ENCODE results near the gene LSMEM2.
A peak's percentile ranks its signal among the peaks of the same experiment; 100 is the strongest.

The LSMEM2 gene

GRCh38 chr3:50278880-50279224 is at the start of gene LSMEM2:
Gene LSMEM2 (plus strand): TSS chr3:50279087. CDS start chr3:50279114, 27 bp downstream.
- peaks cover 4% of the 10 kb centered on the region for H3K27me3 ChIP-seq (ENCODE audit: control insufficient read depth, insufficient read depth, low read length)
- H3K9me3 ChIP-seq (ENCODE audit: control insufficient read depth, low read length), result no peaks in the 10 kb centered on the region
- H3K36me3 ChIP-seq (ENCODE audit: control insufficient read depth, insufficient read depth, low read length), result no peaks in the 10 kb centered on the region
- H3K4me3 ChIP-seq (ENCODE audit: low read length), result no peak within 1 kb of the TSS
- no peak within 1 kb of the TSS for H3K9ac ChIP-seq (ENCODE audit: low read length)
- H3K4me1 ChIP-seq (ENCODE audit: control insufficient read depth, insufficient read depth, low read length), result peaks cover 9% of the 10 kb centered on the region

- Histone ChIP-seq H3K9ac (ENCODE audit: low read length) (no peak overlapping the region), H3K36me3 (ENCODE audit: control insufficient read depth, insufficient read depth, low read length) (no peaks in the 10 kb centered on the region), H3K4me3 (ENCODE audit: low read length) (no peak overlapping the region), H3K27me3 (ENCODE audit: control insufficient read depth, insufficient read depth, low read length) (no peaks in the 10 kb centered on the region), H3K4me1 (ENCODE audit: control insufficient read depth, insufficient read depth, low read length) (peaks cover 30% of the 10 kb centered on the region), H3K9me3 (ENCODE audit: control insufficient read depth, low read length) (no peaks in the 10 kb centered on the region)
Observed at GRCh38 chr3:50229490-50229889, 49.4 kb upstream of the LSMEM2 start.

DNA sequence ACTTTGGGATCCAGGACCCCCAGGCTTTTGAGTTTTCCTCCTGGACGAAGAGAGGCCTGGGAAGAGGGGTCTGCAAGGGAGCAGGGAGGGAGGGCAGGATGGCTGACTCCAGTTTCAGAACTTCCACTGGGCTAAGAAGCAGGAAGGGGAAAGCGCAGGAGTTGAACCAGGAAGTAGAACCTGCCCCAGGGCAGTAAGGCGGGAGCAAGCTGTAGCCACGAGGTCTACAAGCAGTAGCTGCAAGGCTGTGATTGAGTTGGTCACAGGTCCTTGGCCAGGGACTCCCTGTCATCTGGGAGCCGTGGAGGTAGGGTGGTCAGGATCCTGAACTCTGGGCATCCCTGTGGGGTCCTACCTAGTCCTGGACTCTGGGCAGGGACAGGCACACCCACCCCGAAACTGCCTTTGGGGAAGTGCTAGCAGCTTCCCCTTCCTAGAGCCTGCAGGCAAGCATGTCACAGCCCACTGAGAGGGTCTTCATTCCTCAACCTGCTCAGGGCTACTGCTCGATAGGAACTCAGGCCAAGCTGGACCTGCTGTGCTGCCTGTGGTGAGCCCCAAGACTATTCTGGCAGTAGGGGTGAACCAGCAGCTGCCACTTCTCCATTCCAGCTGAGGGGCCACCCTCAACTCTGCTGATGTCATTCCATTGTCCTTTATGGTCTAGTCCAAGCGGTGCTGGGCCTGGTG is 48.6 kb upstream of the LSMEM2 start:
- Histone ChIP-seq H3K9ac (ENCODE audit: low read length) (no peak overlapping the region), H3K36me3 (ENCODE audit: control insufficient read depth, insufficient read depth, low read length) (no peaks in the 10 kb centered on the region), H3K4me1 (ENCODE audit: control insufficient read depth, insufficient read depth, low read length) (peaks cover 38% of the 10 kb centered on the region), H3K9me3 (ENCODE audit: control insufficient read depth, low read length) (no peaks in the 10 kb centered on the region), H3K4me3 (ENCODE audit: low read length) (no peak overlapping the region), H3K27me3 (ENCODE audit: control insufficient read depth, insufficient read depth, low read length) (no peaks in the 10 kb centered on the region)

GRCh38 chr3:50230794-50231125 is 48.1 kb upstream of the LSMEM2 start:
- H3K4me1 ChIP-seq (ENCODE audit: control insufficient read depth, insufficient read depth, low read length), result peaks cover 43% of the 10 kb centered on the region
- H3K27me3 ChIP-seq (ENCODE audit: control insufficient read depth, insufficient read depth, low read length), result no peaks in the 10 kb centered on the region
- no peaks in the 10 kb centered on the region for H3K9me3 ChIP-seq (ENCODE audit: control insufficient read depth, low read length)
- H3K36me3 ChIP-seq (ENCODE audit: control insufficient read depth, insufficient read depth, low read length), result no peaks in the 10 kb centered on the region
- H3K4me3 ChIP-seq (ENCODE audit: low read length), result no peak overlapping the region
- no peak overlapping the region for H3K9ac ChIP-seq (ENCODE audit: low read length)

GRCh38 chr3:50231581-50231980 is 47.3 kb upstream of the LSMEM2 start:
- Histone ChIP-seq H3K9ac (ENCODE audit: low read length) (no peak overlapping the region), H3K4me3 (ENCODE audit: low read length) (no peak overlapping the region), H3K9me3 (ENCODE audit: control insufficient read depth, low read length) (no peaks in the 10 kb centered on the region), H3K36me3 (ENCODE audit: control insufficient read depth, insufficient read depth, low read length) (no peaks in the 10 kb centered on the region), H3K27me3 (ENCODE audit: control insufficient read depth, insufficient read depth, low read length) (no peaks in the 10 kb centered on the region), H3K4me1 (ENCODE audit: control insufficient read depth, insufficient read depth, low read length) (peaks cover 37% of the 10 kb centered on the region)

DNA sequence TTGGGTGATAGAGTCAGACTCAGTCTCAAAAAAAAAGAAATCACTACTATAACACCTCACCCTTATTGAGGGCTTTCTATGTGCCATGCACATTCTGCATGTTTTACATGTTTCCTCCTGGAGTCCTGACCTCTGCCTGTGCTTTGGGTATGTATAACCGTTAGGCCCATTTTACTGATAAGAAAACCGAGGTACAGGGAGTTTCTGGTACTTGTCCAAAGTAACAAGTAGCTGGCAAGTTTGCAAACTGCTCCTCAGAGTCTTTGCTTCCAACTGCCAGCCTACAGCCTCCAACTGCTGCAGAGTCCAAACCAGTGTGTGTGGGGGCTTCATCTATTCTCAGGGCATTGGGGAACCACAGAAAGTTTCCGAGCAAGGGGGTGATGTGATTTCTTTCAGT is 46.6 kb upstream of the LSMEM2 start:
- Histone ChIP-seq H3K4me3 (ENCODE audit: low read length) (no peak overlapping the region), H3K9me3 (ENCODE audit: control insufficient read depth, low read length) (no peaks in the 10 kb centered on the region), H3K9ac (ENCODE audit: low read length) (no peak overlapping the region), H3K4me1 (ENCODE audit: control insufficient read depth, insufficient read depth, low read length) (peaks cover 39% of the 10 kb centered on the region), H3K27me3 (ENCODE audit: control insufficient read depth, insufficient read depth, low read length) (peaks cover 7% of the 10 kb centered on the region), H3K36me3 (ENCODE audit: control insufficient read depth, insufficient read depth, low read length) (no peaks in the 10 kb centered on the region)

DNA sequence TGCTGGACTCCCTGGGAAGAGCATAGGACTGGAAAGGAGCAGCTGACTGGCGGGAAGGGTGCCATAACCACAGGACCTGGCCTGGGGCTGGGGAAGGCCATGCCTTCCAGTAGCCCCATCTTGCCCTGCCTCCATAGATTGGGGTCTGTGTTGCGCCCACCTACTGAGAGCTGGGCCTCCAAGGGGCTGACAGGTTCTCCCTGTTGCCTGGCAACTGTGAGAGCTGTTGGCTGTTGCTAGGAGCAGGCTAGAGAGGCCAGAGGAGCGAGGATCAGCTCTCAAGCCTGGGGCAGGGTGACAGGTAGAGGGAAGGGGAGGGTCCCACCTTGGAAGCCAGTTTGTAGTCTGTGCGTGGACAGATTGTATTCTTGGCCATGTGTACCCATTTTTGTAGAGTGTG is 45.7 kb upstream of the LSMEM2 start:
- peaks cover 46% of the 10 kb centered on the region for H3K4me1 ChIP-seq (ENCODE audit: control insufficient read depth, insufficient read depth, low read length)

GRCh38 chr3:50235716-50236483 is 43.0 kb upstream of the LSMEM2 start, which contains the start of gene GNAI2:
Gene GNAI2 (plus strand): TSS chr3:50236204. CDS start chr3:50236336, 132 bp downstream.
- Histone ChIP-seq H3K9me3 (ENCODE audit: control insufficient read depth, low read length) (no peaks in the 10 kb centered on the region), H3K9ac (ENCODE audit: low read length) (peak within 1 kb of the TSS; percentile 78), H3K36me3 (ENCODE audit: control insufficient read depth, insufficient read depth, low read length) (no peaks in the 10 kb centered on the region), H3K4me1 (ENCODE audit: control insufficient read depth, insufficient read depth, low read length) (peaks cover 52% of the 10 kb centered on the region), H3K4me3 (ENCODE audit: low read length) (peak within 1 kb of the TSS; percentile 87), H3K27me3 (ENCODE audit: control insufficient read depth, insufficient read depth, low read length) (peaks cover 12% of the 10 kb centered on the region)

More for the DNA sequence above, 45.7 kb upstream of the LSMEM2 start:
- Histone ChIP-seq H3K4me3 (ENCODE audit: low read length) (no peak overlapping the region), H3K9ac (ENCODE audit: low read length) (no peak overlapping the region), H3K36me3 (ENCODE audit: control insufficient read depth, insufficient read depth, low read length) (no peaks in the 10 kb centered on the region), H3K27me3 (ENCODE audit: control insufficient read depth, insufficient read depth, low read length) (peaks cover 12% of the 10 kb centered on the region), H3K9me3 (ENCODE audit: control insufficient read depth, low read length) (no peaks in the 10 kb centered on the region)

DNA sequence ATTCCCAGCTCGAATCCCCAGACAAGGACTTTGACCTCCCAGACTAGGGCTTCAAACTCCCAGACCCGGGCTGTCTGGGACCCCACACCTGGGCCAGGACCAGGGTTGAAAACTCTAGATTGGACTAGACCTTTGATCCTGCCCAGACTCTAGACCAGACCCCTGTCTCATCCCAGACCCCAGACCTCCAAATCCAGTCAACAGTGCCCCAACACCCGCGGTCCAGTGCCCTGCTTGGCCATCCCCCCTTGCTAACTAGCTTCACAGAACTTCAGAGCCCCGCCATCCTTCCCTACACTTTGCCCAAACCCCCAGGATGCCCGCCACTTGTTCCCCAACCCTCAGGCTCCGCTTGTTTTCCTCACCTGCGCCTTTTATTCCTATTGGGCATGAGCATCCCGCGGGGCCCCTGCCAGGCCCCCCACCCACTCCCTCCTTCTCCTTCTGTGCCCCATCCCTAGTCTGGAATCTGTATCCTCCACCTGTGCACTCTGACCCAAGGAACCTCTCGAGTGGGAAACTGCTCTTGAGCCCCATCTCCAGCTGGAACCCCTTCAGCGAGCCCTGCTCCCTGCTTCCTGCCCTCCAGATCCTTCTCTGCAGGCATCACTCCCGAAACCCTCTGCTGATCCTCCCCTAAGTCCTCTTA is 42.3 kb upstream of the LSMEM2 start:
- H3K4me1 ChIP-seq (ENCODE audit: control insufficient read depth, insufficient read depth, low read length), result peaks cover 59% of the 10 kb centered on the region
- H3K4me3 ChIP-seq (ENCODE audit: low read length), result peak overlapping the region; percentile 87
- peak overlapping the region; percentile 78 for H3K9ac ChIP-seq (ENCODE audit: low read length)
- peaks cover 12% of the 10 kb centered on the region for H3K27me3 ChIP-seq (ENCODE audit: control insufficient read depth, insufficient read depth, low read length)
- no peaks in the 10 kb centered on the region for H3K36me3 ChIP-seq (ENCODE audit: control insufficient read depth, insufficient read depth, low read length)
- H3K9me3 ChIP-seq (ENCODE audit: control insufficient read depth, low read length), result no peaks in the 10 kb centered on the region

- H3K27me3 ChIP-seq (ENCODE audit: control insufficient read depth, insufficient read depth, low read length), result peaks cover 12% of the 10 kb centered on the region
- no peaks in the 10 kb centered on the region for H3K9me3 ChIP-seq (ENCODE audit: control insufficient read depth, low read length)
- H3K4me3 ChIP-seq (ENCODE audit: low read length), result peak overlapping the region; percentile 87
- H3K36me3 ChIP-seq (ENCODE audit: control insufficient read depth, insufficient read depth, low read length), result no peaks in the 10 kb centered on the region
- peaks cover 65% of the 10 kb centered on the region for H3K4me1 ChIP-seq (ENCODE audit: control insufficient read depth, insufficient read depth, low read length)
- H3K9ac ChIP-seq (ENCODE audit: low read length), result peak overlapping the region; percentile 78
Observed at GRCh38 chr3:50237133-50237651, 41.7 kb upstream of the LSMEM2 start.

- H3K9me3 ChIP-seq (ENCODE audit: control insufficient read depth, low read length), result no peaks in the 10 kb centered on the region
- H3K4me1 ChIP-seq (ENCODE audit: control insufficient read depth, insufficient read depth, low read length), result peaks cover 72% of the 10 kb centered on the region
- no peaks in the 10 kb centered on the region for H3K36me3 ChIP-seq (ENCODE audit: control insufficient read depth, insufficient read depth, low read length)
- peaks cover 12% of the 10 kb centered on the region for H3K27me3 ChIP-seq (ENCODE audit: control insufficient read depth, insufficient read depth, low read length)
- H3K9ac ChIP-seq (ENCODE audit: low read length), result peak overlapping the region; percentile 78
- H3K4me3 ChIP-seq (ENCODE audit: low read length), result peak overlapping the region; percentile 87
Observed at GRCh38 chr3:50237754-50238548, 40.9 kb upstream of the LSMEM2 start.
